Esophagus squamous epithelium (tissue), 4 donors: ENCODE measurements around the gene FBXW11.

ENCODE experiments used
- POLR2A ChIP-seq, 4 donors: fragments of 450-650 bp; IDR thresholded peaks; one replicate each; pipeline ENCODE4 v1.6.1; 2017; ENCODE audit warnings: antibody characterized with exemption in 4 of 4, mild to moderate bottlenecking in 4 of 4, moderate library complexity in 3 of 4
- TF ChIP-seq, protein P1 (sequence below), 6 experiments: fragments of 450-650 bp in 4 of 6; fragments of 200-600 bp in 2 of 6; sonication (generic) in 2 of 6; IDR thresholded peaks; one replicate each; pipeline ENCODE4 v1.5.1; 2016 to 2019; ENCODE audit warnings: antibody characterized with exemption in 6 of 6, mild to moderate bottlenecking in 4 of 6, moderate library complexity in 4 of 6

GRCh38 chr5:171952021-171952420 lies 54.4 kb downstream of the FBXW11 start:
- TF ChIP-seq, protein P1, sequence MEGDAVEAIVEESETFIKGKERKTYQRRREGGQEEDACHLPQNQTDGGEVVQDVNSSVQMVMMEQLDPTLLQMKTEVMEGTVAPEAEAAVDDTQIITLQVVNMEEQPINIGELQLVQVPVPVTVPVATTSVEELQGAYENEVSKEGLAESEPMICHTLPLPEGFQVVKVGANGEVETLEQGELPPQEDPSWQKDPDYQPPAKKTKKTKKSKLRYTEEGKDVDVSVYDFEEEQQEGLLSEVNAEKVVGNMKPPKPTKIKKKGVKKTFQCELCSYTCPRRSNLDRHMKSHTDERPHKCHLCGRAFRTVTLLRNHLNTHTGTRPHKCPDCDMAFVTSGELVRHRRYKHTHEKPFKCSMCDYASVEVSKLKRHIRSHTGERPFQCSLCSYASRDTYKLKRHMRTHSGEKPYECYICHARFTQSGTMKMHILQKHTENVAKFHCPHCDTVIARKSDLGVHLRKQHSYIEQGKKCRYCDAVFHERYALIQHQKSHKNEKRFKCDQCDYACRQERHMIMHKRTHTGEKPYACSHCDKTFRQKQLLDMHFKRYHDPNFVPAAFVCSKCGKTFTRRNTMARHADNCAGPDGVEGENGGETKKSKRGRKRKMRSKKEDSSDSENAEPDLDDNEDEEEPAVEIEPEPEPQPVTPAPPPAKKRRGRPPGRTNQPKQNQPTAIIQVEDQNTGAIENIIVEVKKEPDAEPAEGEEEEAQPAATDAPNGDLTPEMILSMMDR (IDR thresholded peaks at IDR 0.05) = no peak
- TF ChIP-seq POLR2A (IDR thresholded peaks at IDR 0.05) = no peak
